ENCODE measurements around the gene DGKD.

- TF ChIP-seq POLR2A (IDR thresholded peaks at IDR 0.05) (no peak), CTCF (IDR thresholded peaks at IDR 0.05 in 4 of 5, conservative IDR thresholded peaks at IDR 0.05 in 1 of 5) (no peak)
Observed at GRCh38 chr2:233417282-233417681, 63.0 kb downstream of the DGKD start.
